ENCODE data around the gene ZNF484. TPM values are rescaled to one million over a fixed set of nuclear protein-coding genes. Genes with fewer than 3 reads are reported as not detected.
"Not testable (repeated sequence)": the region's sequence is repeated elsewhere in the genome, so short reads cannot be mapped to it uniquely, and the experiment has no call there.

Gene ZNF484
- polyA plus RNA-seq, 3 donors, result 1.1 to 2.7 (median 1.8) TPM

GRCh38 chr9:92837191-92837590, 40.6 kb downstream of the ZNF484 start:
- no peak overlapping the region for H3K27ac Mint-ChIP-seq
- peaks cover 19 to 66% (median 52%) of the 10 kb centered on the region in 7 donors for H3K9me3 Mint-ChIP-seq
- no peaks in the 10 kb centered on the region for H3K4me1 ChIP-seq (ENCODE audit: control insufficient read depth in 1 of 2, insufficient read depth in 2 of 2, low read length in 2 of 2)
- no peak overlapping the region for H3K9ac ChIP-seq (ENCODE audit: insufficient read depth, low read length, poor library complexity, severe bottlenecking)
- WGBS (ENCODE audit: insufficient coverage), result 99% methylated on average over 24 of the region's 25 CpGs
- H3K4me1 Mint-ChIP-seq, result no peaks in the 10 kb centered on the region
- no peak overlapping the region for H3K4me3 ChIP-seq (replicated peaks in 1 of 3; ENCODE audit: low read depth in 2 of 3, low read length in 3 of 3)
- DNase-seq, result no peak
- no peaks in the 10 kb centered on the region for H3K36me3 ChIP-seq (replicated peaks in 1 of 2; ENCODE audit: control insufficient read depth in 1 of 2, insufficient read depth in 2 of 2, low read length in 2 of 2)
- H3K27ac ChIP-seq (ENCODE audit: low read depth in 1 of 2, low read length in 2 of 2), result no peak overlapping the region
- no peaks in the 10 kb centered on the region for H3K79me2 ChIP-seq (ENCODE audit: insufficient read depth, low read length)
- H3K27me3 Mint-ChIP-seq (ENCODE audit: low read depth in 3 of 3), result peaks cover 0 to 2% (median 0%) of the 10 kb centered on the region in 3 donors
- no peaks in the 10 kb centered on the region for H4K20me1 ChIP-seq (ENCODE audit: insufficient read depth, low read length)
- H3K36me3 Mint-ChIP-seq, result peaks cover 0 to 2% of the 10 kb centered on the region in 2 donors
- peaks cover 28 to 44% of the 10 kb centered on the region in 2 donors for H3K9me3 ChIP-seq (replicated peaks in 1 of 2; ENCODE audit: control insufficient read depth in 1 of 2, insufficient read depth in 1 of 2, low read length in 2 of 2)
- H3K4me2 ChIP-seq (replicated peaks; ENCODE audit: extremely low read depth, low read length, poor library complexity, severe bottlenecking), result no peak overlapping the region
- no peaks in the 10 kb centered on the region for H3K27me3 ChIP-seq (ENCODE audit: control insufficient read depth in 2 of 2, insufficient read depth in 2 of 2, low read length in 2 of 2)
- no peak overlapping the region for H2AFZ ChIP-seq (ENCODE audit: insufficient read depth, low read depth, low read length, poor library complexity, severe bottlenecking)
- no peak overlapping the region for H3K4me3 Mint-ChIP-seq
- no peak for TF ChIP-seq CTCF (IDR thresholded peaks at IDR 0.05)
- intact Hi-C loops (cut with micrococcal nuclease), result no loop called here

- H3K27ac ChIP-seq (ENCODE audit: low read depth in 1 of 2, low read length in 2 of 2), result no peak overlapping the region
- peaks cover 7 to 12% (median 8%) of the 10 kb centered on the region in 3 donors for H3K27me3 Mint-ChIP-seq (ENCODE audit: low read depth in 3 of 3)
- H3K9me3 Mint-ChIP-seq, result peaks cover 6 to 24% (median 20%) of the 10 kb centered on the region in 7 donors
- TF ChIP-seq CTCF (IDR thresholded peaks at IDR 0.05), result no peak
- no peaks in the 10 kb centered on the region for H3K36me3 ChIP-seq (replicated peaks in 1 of 2; ENCODE audit: control insufficient read depth in 1 of 2, insufficient read depth in 2 of 2, low read length in 2 of 2)
- peak overlapping the region in 1 of 7 donors; percentile 6 for H3K27ac Mint-ChIP-seq
- no peak overlapping the region for H3K9ac ChIP-seq (ENCODE audit: insufficient read depth, low read length, poor library complexity, severe bottlenecking)
- no peaks in the 10 kb centered on the region for H3K36me3 Mint-ChIP-seq
- H3K4me3 Mint-ChIP-seq, result no peak overlapping the region
- no peaks in the 10 kb centered on the region for H3K4me1 ChIP-seq (ENCODE audit: control insufficient read depth in 1 of 2, insufficient read depth in 2 of 2, low read length in 2 of 2)
- H3K79me2 ChIP-seq (ENCODE audit: insufficient read depth, low read length), result no peaks in the 10 kb centered on the region
- 88% methylated on average over 1 of the region's 2 CpGs for WGBS (ENCODE audit: insufficient coverage)
- H3K9me3 ChIP-seq (replicated peaks in 1 of 2; ENCODE audit: control insufficient read depth in 1 of 2, insufficient read depth in 1 of 2, low read length in 2 of 2), result peaks cover 4 to 14% of the 10 kb centered on the region in 2 donors
- no peaks in the 10 kb centered on the region for H4K20me1 ChIP-seq (ENCODE audit: insufficient read depth, low read length)
- intact Hi-C loops (cut with micrococcal nuclease), result no loop called here
- H3K4me1 Mint-ChIP-seq, result no peaks in the 10 kb centered on the region
- H2AFZ ChIP-seq (ENCODE audit: insufficient read depth, low read depth, low read length, poor library complexity, severe bottlenecking), result no peak overlapping the region
- no peak overlapping the region for H3K4me2 ChIP-seq (replicated peaks; ENCODE audit: extremely low read depth, low read length, poor library complexity, severe bottlenecking)
- peaks cover 0 to 3% of the 10 kb centered on the region in 2 donors for H3K27me3 ChIP-seq (ENCODE audit: control insufficient read depth in 2 of 2, insufficient read depth in 2 of 2, low read length in 2 of 2)
- no peak overlapping the region for H3K4me3 ChIP-seq (replicated peaks in 1 of 3; ENCODE audit: low read depth in 2 of 3, low read length in 3 of 3)
- DNase-seq, result no peak
Measured at GRCh38 chr9:92829420-92829819, 48.4 kb downstream of the ZNF484 start.

- H3K79me2 ChIP-seq (ENCODE audit: insufficient read depth, low read length); H3K36me3 ChIP-seq (replicated peaks in 1 of 2; ENCODE audit: control insufficient read depth in 1 of 2, insufficient read depth in 2 of 2, low read length in 2 of 2); DNase-seq; H3K27ac ChIP-seq (ENCODE audit: low read depth in 1 of 2, low read length in 2 of 2); H3K27ac Mint-ChIP-seq; H3K4me1 Mint-ChIP-seq; H3K4me3 ChIP-seq (replicated peaks in 1 of 3; ENCODE audit: low read depth in 2 of 3, low read length in 3 of 3); H3K9ac ChIP-seq (ENCODE audit: insufficient read depth, low read length, poor library complexity, severe bottlenecking); H3K9me3 Mint-ChIP-seq; intact Hi-C loops (cut with micrococcal nuclease); H3K36me3 Mint-ChIP-seq; H3K4me1 ChIP-seq (ENCODE audit: control insufficient read depth in 1 of 2, insufficient read depth in 2 of 2, low read length in 2 of 2); H2AFZ ChIP-seq (ENCODE audit: insufficient read depth, low read depth, low read length, poor library complexity, severe bottlenecking); H3K9me3 ChIP-seq (replicated peaks in 1 of 2; ENCODE audit: control insufficient read depth in 1 of 2, insufficient read depth in 1 of 2, low read length in 2 of 2); H3K4me2 ChIP-seq (replicated peaks; ENCODE audit: extremely low read depth, low read length, poor library complexity, severe bottlenecking); H4K20me1 ChIP-seq (ENCODE audit: insufficient read depth, low read length): not testable (repeated sequence)
- H3K27me3 ChIP-seq (ENCODE audit: control insufficient read depth in 2 of 2, insufficient read depth in 2 of 2, low read length in 2 of 2), result peaks cover 0 to 14% of the 10 kb centered on the region in 2 donors
- H3K4me3 Mint-ChIP-seq, result peak overlapping the region in 1 of 2 donors; percentile 42
- peaks cover 8 to 20% (median 16%) of the 10 kb centered on the region in 3 donors for H3K27me3 Mint-ChIP-seq (ENCODE audit: low read depth in 3 of 3)
- WGBS (ENCODE audit: insufficient coverage), result 82% methylated on average over 2 of the region's 2 CpGs
Measured at GRCh38 chr9:92825065-92825464, 52.8 kb downstream of the ZNF484 start.

All from CD14-positive monocyte (primary cell).